Esophagus squamous epithelium (tissue), 5 donors: ENCODE results near the gene CLPTM1L. TPM values are rescaled to one million over a fixed set of nuclear protein-coding genes. Genes with fewer than 3 reads are reported as not detected.
"Not testable (repeated sequence)": the region's sequence is repeated elsewhere in the genome, so short reads cannot be mapped to it uniquely, and the experiment has no call there.

Experiments used
- DNase-seq: peaks from one replicate; lab custom pipeline; 2025; lab: John Stamatoyannopoulos, UW
- H3K27ac ChIP-seq, 4 donors: fragments of 200-600 bp; sonication (generic); one replicate each; pipeline ENCODE4 v1.5.1; 2016 to 2019; ENCODE audit warnings: mild to moderate bottlenecking in 1 of 4
- H3K27me3 ChIP-seq, 4 donors: fragments of 200-600 bp; sonication (generic); 1 replicate in 3 of 4; 2 replicates in 1 of 4; pipeline versions ENCODE4 v1.5.1 to v1.6.0; 2017 to 2021; ENCODE audit warnings: antibody characterized with exemption in 1 of 4
- H3K36me3 ChIP-seq, 3 donors: fragments of 200-600 bp; sonication (generic); one replicate each; pipeline ENCODE4 v1.5.1; 2016 to 2019
- H3K4me1 ChIP-seq, 3 donors: fragments of 200-600 bp; sonication (generic); one replicate each; pipeline ENCODE4 v1.5.1; 2017 to 2019
- H3K4me3 ChIP-seq, 4 donors: fragments of 200-600 bp; sonication (generic); 1 replicate in 3 of 4; 2 replicates in 1 of 4; pipeline ENCODE4 v1.5.1; 2016 to 2019; ENCODE audit warnings: mild to moderate bottlenecking in 2 of 4, moderate library complexity in 1 of 4
- H3K9me3 ChIP-seq, 3 donors: fragments of 200-600 bp; sonication (generic); one replicate each; pipeline ENCODE4 v1.5.1; 2016 to 2019
- POLR2A ChIP-seq, 4 donors: fragments of 450-650 bp; IDR thresholded peaks; one replicate each; pipeline ENCODE4 v1.6.1; 2017; ENCODE audit warnings: antibody characterized with exemption in 4 of 4, mild to moderate bottlenecking in 4 of 4, moderate library complexity in 3 of 4
- WGBS, 2 donors: methylation state at CpG; one replicate each; pipeline ENCODE4 v1.1.5; 2018; 5-methylcytosine and 5-hydroxymethylcytosine counted together
- intact Hi-C: fragments of 100-400 bp; cut with DNase I; formaldehyde crosslinking; loops from one replicate; pipeline ENCODE4 v1.15.0; 2022
- total RNA-seq, 4 donors: library from RNA; depleted of rRNA; stranded (reverse); fragments of >200 nt; gene quantifications; one replicate each; pipeline ENCODE4 v1.1.0, GENCODE V29; 2016
- TF ChIP-seq, protein P1 (sequence below), 6 experiments: fragments of 450-650 bp in 4 of 6; fragments of 200-600 bp in 2 of 6; sonication (generic) in 2 of 6; IDR thresholded peaks; one replicate each; pipeline ENCODE4 v1.5.1; 2016 to 2019; ENCODE audit warnings: antibody characterized with exemption in 6 of 6, mild to moderate bottlenecking in 4 of 6, moderate library complexity in 4 of 6
- donor health status: DM: yes; HTN: yes; CAD: no.

The CLPTM1L gene
- total RNA-seq, 4 donors from 2014 or later = 42.8 to 75.2 (median 65.1) TPM

GRCh38 chr5:1364211-1364610, 19.3 kb upstream of the CLPTM1L start:
- 77 to 79% methylated on average over 8 to 9 of the region's 9 CpGs for WGBS, 2 donors
- H3K9me3 ChIP-seq = no peaks in the 10 kb centered on the region
- peaks cover 0 to 94% (median 0%) of the 10 kb centered on the region in 4 donors for H3K27me3 ChIP-seq
- no peak overlapping the region for H3K27ac ChIP-seq
- no peaks in the 10 kb centered on the region for H3K4me1 ChIP-seq
- no peak for DNase-seq
- intact Hi-C loops = no loop called here
- no peaks in the 10 kb centered on the region for H3K36me3 ChIP-seq
- TF ChIP-seq POLR2A (IDR thresholded peaks at IDR 0.05) = no peak
- TF ChIP-seq, protein P1, sequence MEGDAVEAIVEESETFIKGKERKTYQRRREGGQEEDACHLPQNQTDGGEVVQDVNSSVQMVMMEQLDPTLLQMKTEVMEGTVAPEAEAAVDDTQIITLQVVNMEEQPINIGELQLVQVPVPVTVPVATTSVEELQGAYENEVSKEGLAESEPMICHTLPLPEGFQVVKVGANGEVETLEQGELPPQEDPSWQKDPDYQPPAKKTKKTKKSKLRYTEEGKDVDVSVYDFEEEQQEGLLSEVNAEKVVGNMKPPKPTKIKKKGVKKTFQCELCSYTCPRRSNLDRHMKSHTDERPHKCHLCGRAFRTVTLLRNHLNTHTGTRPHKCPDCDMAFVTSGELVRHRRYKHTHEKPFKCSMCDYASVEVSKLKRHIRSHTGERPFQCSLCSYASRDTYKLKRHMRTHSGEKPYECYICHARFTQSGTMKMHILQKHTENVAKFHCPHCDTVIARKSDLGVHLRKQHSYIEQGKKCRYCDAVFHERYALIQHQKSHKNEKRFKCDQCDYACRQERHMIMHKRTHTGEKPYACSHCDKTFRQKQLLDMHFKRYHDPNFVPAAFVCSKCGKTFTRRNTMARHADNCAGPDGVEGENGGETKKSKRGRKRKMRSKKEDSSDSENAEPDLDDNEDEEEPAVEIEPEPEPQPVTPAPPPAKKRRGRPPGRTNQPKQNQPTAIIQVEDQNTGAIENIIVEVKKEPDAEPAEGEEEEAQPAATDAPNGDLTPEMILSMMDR (IDR thresholded peaks at IDR 0.05) = no peak
- H3K4me3 ChIP-seq = no peak overlapping the region

DNA sequence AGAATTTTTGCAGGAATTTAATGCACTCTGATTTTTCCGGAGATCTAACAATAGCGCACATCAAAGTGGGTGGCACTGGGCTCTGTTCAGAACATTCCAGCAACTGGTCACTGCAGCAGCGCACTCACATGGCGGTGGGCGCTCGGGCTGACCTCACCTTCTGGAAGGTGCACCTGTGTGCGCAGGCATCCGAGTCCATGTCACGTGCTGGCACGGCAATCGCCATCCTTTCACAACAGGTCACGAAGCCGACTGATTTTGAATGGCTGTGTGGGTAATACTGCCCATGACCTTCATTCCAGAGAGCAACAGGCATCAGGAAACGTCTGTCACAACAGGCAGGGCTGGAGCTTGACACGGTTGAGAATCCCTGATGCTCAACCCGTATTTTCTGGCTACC, 18.7 kb upstream of the CLPTM1L start:
- TF ChIP-seq POLR2A (IDR thresholded peaks at IDR 0.05) = no peak
- TF ChIP-seq, protein P1 (IDR thresholded peaks at IDR 0.05) = no peak
- Histone ChIP-seq H3K4me1 (no peaks in the 10 kb centered on the region), H3K27me3 (peaks cover 0 to 97% (median 0%) of the 10 kb centered on the region in 4 donors), H3K36me3 (no peaks in the 10 kb centered on the region), H3K27ac (no peak overlapping the region), H3K9me3 (no peaks in the 10 kb centered on the region), H3K4me3 (no peak overlapping the region)
- WGBS, 2 donors = 73 to 74% methylated on average over 13 of the region's 16 CpGs
- DNase-seq = no peak
- intact Hi-C loops = no loop called here

DNA sequence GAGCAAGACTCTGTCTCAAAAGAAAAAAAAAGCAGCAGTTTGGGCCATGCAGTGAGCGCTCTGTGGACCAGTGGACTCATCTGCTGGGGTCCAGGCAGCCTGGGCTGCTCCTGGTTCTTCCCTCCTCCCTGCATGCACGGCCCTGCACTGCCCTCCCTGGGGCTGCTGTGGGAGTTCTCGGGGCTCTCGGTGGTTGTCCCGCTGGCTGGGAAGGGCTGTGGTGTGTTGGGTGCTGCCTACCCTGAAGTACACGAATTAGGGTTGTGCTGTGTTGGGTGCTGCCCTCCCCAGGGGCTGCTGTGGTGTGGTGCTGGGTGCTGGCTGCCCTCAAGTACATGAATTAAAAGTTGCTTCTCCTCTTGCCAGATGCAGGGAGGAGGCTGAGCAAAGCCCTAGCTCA, 18.3 kb upstream of the CLPTM1L start:
- 36% methylated on average over 4 of the region's 6 CpGs; no CpG with 5 or more reads in 1 of the 2 donors for WGBS, 2 donors
- DNase-seq = no peak
- H3K9me3 ChIP-seq = no peaks in the 10 kb centered on the region
- intact Hi-C loops = no loop called here
- no peak overlapping the region for H3K27ac ChIP-seq
- no peak overlapping the region for H3K4me3 ChIP-seq
- peaks cover 0 to 97% (median 0%) of the 10 kb centered on the region in 4 donors for H3K27me3 ChIP-seq
- H3K4me1 ChIP-seq = no peaks in the 10 kb centered on the region
- H3K36me3 ChIP-seq = no peaks in the 10 kb centered on the region
- TF ChIP-seq POLR2A (IDR thresholded peaks at IDR 0.05) = no peak
- TF ChIP-seq, protein P1 (IDR thresholded peaks at IDR 0.05) = no peak

GRCh38 chr5:1362242-1363015, 17.5 kb upstream of the CLPTM1L start:
- no peaks in the 10 kb centered on the region for H3K9me3 ChIP-seq
- DNase-seq = no peak
- H3K27me3 ChIP-seq = peaks cover 0 to 97% (median 0%) of the 10 kb centered on the region in 4 donors
- no peak overlapping the region for H3K4me3 ChIP-seq
- WGBS, 2 donors = 77% methylated on average over 17 to 22 of the region's 29 CpGs
- TF ChIP-seq, protein P1 (IDR thresholded peaks at IDR 0.05) = no peak
- TF ChIP-seq POLR2A (IDR thresholded peaks at IDR 0.05) = no peak
- no peaks in the 10 kb centered on the region for H3K4me1 ChIP-seq
- no peaks in the 10 kb centered on the region for H3K36me3 ChIP-seq
- intact Hi-C loops = no loop called here
- no peak overlapping the region for H3K27ac ChIP-seq

DNA sequence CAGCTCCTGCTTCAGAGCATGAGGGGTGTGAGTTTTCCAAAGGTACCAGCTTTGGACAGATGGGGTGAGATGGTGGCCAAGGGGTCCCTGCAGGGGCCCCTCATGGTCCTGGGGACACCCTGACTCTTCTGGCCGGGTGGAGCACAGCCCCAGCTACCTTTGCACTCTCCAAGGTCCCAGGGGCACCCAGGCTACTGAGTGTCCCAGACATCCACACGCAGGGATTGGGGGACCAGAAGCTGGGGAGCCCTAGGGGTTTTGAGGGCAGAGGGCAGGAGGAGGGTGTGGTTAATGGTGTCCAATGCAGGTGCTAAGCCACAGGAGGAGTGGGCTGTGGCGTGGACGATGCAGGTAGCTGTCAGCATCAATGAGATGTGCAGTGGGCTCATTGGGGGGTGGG, 16.0 kb upstream of the CLPTM1L start:
- peaks cover 0 to 98% (median 0%) of the 10 kb centered on the region in 4 donors for H3K27me3 ChIP-seq
- intact Hi-C loops = no loop called here

GRCh38 chr5:1360367-1360766, 15.5 kb upstream of the CLPTM1L start:
- H3K36me3 ChIP-seq, H3K4me1 ChIP-seq, H3K27ac ChIP-seq, H3K4me3 ChIP-seq, intact Hi-C loops, DNase-seq, H3K9me3 ChIP-seq: not testable (repeated sequence)
- peaks cover 0 to 97% (median 0%) of the 10 kb centered on the region in 4 donors for H3K27me3 ChIP-seq
- 72 to 75% methylated on average over 6 to 7 of the region's 7 CpGs for WGBS, 2 donors

More for the DNA sequence above, 16.0 kb upstream of the CLPTM1L start:
- no peaks in the 10 kb centered on the region for H3K36me3 ChIP-seq
- TF ChIP-seq POLR2A (IDR thresholded peaks at IDR 0.05) = no peak
- TF ChIP-seq, protein P1 (IDR thresholded peaks at IDR 0.05) = no peak
- no peak overlapping the region for H3K27ac ChIP-seq
- DNase-seq = no peak
- H3K4me3 ChIP-seq = no peak overlapping the region
- 74 to 79% methylated on average over 3 of the region's 4 CpGs for WGBS, 2 donors
- no peaks in the 10 kb centered on the region for H3K4me1 ChIP-seq
- H3K9me3 ChIP-seq = no peaks in the 10 kb centered on the region
